Endothelial cell of umbilical vein (primary cell): ENCODE data around the gene LHX2. TPM values are rescaled to one million over a fixed set of nuclear protein-coding genes. Genes with fewer than 3 reads are reported as not detected.
"Not testable (repeated sequence)": the region's sequence is repeated elsewhere in the genome, so short reads cannot be mapped to it uniquely, and the experiment has no call there.

Experiments used
- BruUV-seq: library from RNA; stranded (reverse); fragments of 400-500 nt; replicated peaks from 2 replicates; lab custom pipeline; 2021; lab: Mats Ljungman, UMichigan
- CTCF ChIA-PET: fragments of 300-600, 350-600 bp; sonication (Branson Sonifier 250); formaldehyde crosslinking; loops from one replicate; lab custom pipeline; 2021; ENCODE audit warnings: antibody characterized with exemption, inconsistent platforms; lab: Charles Lee
- POLR2A ChIA-PET: fragments of 300-600, 350-600 bp; sonication (Branson Sonifier 250); formaldehyde crosslinking; loops from one replicate; lab custom pipeline; 2021; ENCODE audit warnings: antibody characterized with exemption, inconsistent platforms; lab: Charles Lee
- DNase-seq: peaks from one replicate; pipeline ENCODE4 v3.0.0-alpha.2; 2011; ENCODE audit warnings: low read depth, low spot score
- FAIRE-seq: peaks from 2 replicates; lab custom pipeline; 2011; peaks lifted over from hg19 to GRCh38; lab: Jason Lieb, UNC
- H2AFZ ChIP-seq: 2 replicates; pipeline ENCODE4 v1.6.0; 2012; ENCODE audit warnings: low read depth, low read length, control low read depth, inconsistent platforms
- H3K27ac ChIP-seq: 2 replicates; pipeline ENCODE4 v1.5.1; 2011; ENCODE audit warnings: low read depth, mild to moderate bottlenecking, control low read depth, low read length, moderate library complexity; ENCODE audit not compliant: insufficient read depth
- H3K27me3 ChIP-seq, 2 experiments: 2 replicates each; pipeline versions ENCODE4 v1.6.0 to v1.6.1; 2011; ENCODE audit warnings: low read length in 2 of 2, mixed read lengths in 1 of 2; ENCODE audit not compliant: control insufficient read depth in 2 of 2, insufficient read depth in 2 of 2
- H3K36me3 ChIP-seq, 2 experiments: 2 replicates in 1 of 2; 3 replicates in 1 of 2; pipeline ENCODE4 v1.5.1; 2011; ENCODE audit warnings: low read length in 2 of 2, mild to moderate bottlenecking in 1 of 2, moderate library complexity in 1 of 2; ENCODE audit not compliant: control insufficient read depth in 2 of 2, insufficient read depth in 2 of 2; ENCODE audit errors: extremely low read depth in 1 of 2
- H3K4me1 ChIP-seq: 3 replicates; pipeline ENCODE4 v1.5.1; 2011; ENCODE audit warnings: mild to moderate bottlenecking, low read length; ENCODE audit not compliant: control insufficient read depth, insufficient read depth; ENCODE audit errors: extremely low read depth
- H3K4me2 ChIP-seq: 2 replicates; pipeline ENCODE4 v1.6.1; 2011; ENCODE audit warnings: low read length, control low read depth, mixed read lengths; ENCODE audit not compliant: insufficient read depth
- H3K4me3 ChIP-seq, 3 experiments: fragments of 200-600 bp in 1 of 3; sonication (generic), shearing (Covaris generic) in 1 of 3; replicated peaks in 1 of 3; 2 replicates each; pipeline ENCODE4 v1.5.1; 2011 to 2016; ENCODE audit warnings: control low read depth in 3 of 3, low read length in 3 of 3, mild to moderate bottlenecking in 2 of 3, inconsistent platforms in 1 of 3, low read depth in 1 of 3, moderate library complexity in 1 of 3; ENCODE audit not compliant: insufficient read depth in 1 of 3
- H3K79me2 ChIP-seq: 2 replicates; pipeline ENCODE4 v1.6.0; 2012; ENCODE audit warnings: low read length, inconsistent platforms; ENCODE audit not compliant: control insufficient read depth, insufficient read depth
- H3K9ac ChIP-seq: replicated peaks from 2 replicates; pipeline ENCODE3; 2011; ENCODE audit warnings: low read length, control low read depth; ENCODE audit not compliant: insufficient read depth; ENCODE audit errors: extremely low read depth
- H3K9me1 ChIP-seq: replicated peaks from 3 replicates; pipeline ENCODE4 v1.6.0; 2011; ENCODE audit warnings: mild to moderate bottlenecking, low read length; ENCODE audit not compliant: control insufficient read depth, insufficient read depth; ENCODE audit errors: extremely low read depth
- H3K9me3 ChIP-seq: replicated peaks from 2 replicates; pipeline ENCODE4 v1.5.1; 2012; ENCODE audit warnings: low read length, inconsistent platforms; ENCODE audit not compliant: control insufficient read depth, insufficient read depth
- H4K20me1 ChIP-seq: replicated peaks from 2 replicates; pipeline ENCODE3; 2011; ENCODE audit warnings: mild to moderate bottlenecking, low read length; ENCODE audit not compliant: control insufficient read depth, insufficient read depth; ENCODE audit errors: extremely low read depth
- EZH2 ChIP-seq: IDR thresholded peaks from 2 replicates; pipeline ENCODE4 v1.6.1; 2012; ENCODE audit warnings: borderline replicate concordance, low read depth, mild to moderate bottlenecking, moderate library complexity, low read length, inconsistent platforms; ENCODE audit not compliant: severe bottlenecking
- FOS ChIP-seq: IDR thresholded peaks from 2 replicates; pipeline ENCODE4 v1.6.1; 2011; ENCODE audit warnings: mild to moderate bottlenecking, low read length, moderate library complexity, borderline replicate concordance; ENCODE audit not compliant: insufficient read depth
- GATA2 ChIP-seq: IDR thresholded peaks from 2 replicates; pipeline ENCODE4 v1.7.0; 2011; ENCODE audit warnings: low read depth, mild to moderate bottlenecking, moderate library complexity, mixed read lengths, low read length; ENCODE audit not compliant: insufficient read length, insufficient read depth
- JUN ChIP-seq: IDR thresholded peaks from 2 replicates; pipeline ENCODE4 v1.6.1; 2011; ENCODE audit warnings: borderline replicate concordance, low read depth; ENCODE audit not compliant: insufficient read length, insufficient read depth
- MYC ChIP-seq: IDR thresholded peaks from one replicate; pipeline ENCODE4 v1.6.1; 2011; ENCODE audit warnings: mild to moderate bottlenecking, low read depth, low read length
- POLR2A ChIP-seq: IDR thresholded peaks from 2 replicates; pipeline ENCODE4 v1.6.1; 2012; ENCODE audit warnings: low read depth, mild to moderate bottlenecking, control low read depth, low read length
- POLR2AphosphoS5 ChIP-seq: IDR thresholded peaks from 2 replicates; pipeline ENCODE4 v1.6.1; 2012; ENCODE audit warnings: low read depth, mild to moderate bottlenecking, control low read depth, low read length, moderate library complexity; ENCODE audit not compliant: insufficient read depth
- dilution Hi-C: fragments of 300-500 bp; cut with MboI; formaldehyde crosslinking; loops from one replicate; pipeline ENCODE4 v1.15.0; 2019; ENCODE audit warnings: low sequenced_read_pairs; ENCODE audit not compliant: extremely low pct_ligation_motif_present
- intact Hi-C: fragments of 100-400 bp; cut with micrococcal nuclease; formaldehyde crosslinking; loops from one replicate; pipeline ENCODE4 v1.10.0; 2022
- polyA plus RNA-seq, 4 experiments: library from polyadenylated mRNA; depleted of rRNA in 3 of 4; stranded (reverse) in 3 of 4; unstranded in 1 of 4; fragments of >200 nt; gene quantifications; 2 replicates each; pipeline versions ENCODE4 v1.2.1 to v1.2.3, GENCODE V29; 2011 to 2012; ENCODE audit warnings: missing spikeins in 1 of 4
- total RNA-seq: library from RNA; stranded (reverse); gene quantifications from 2 replicates; pipeline ENCODE4 v1.2.3, GENCODE V29; 2021
- TF ChIP-seq, protein P1 (sequence below), 2 donors: IDR thresholded peaks; 1 replicate in 1 of 2; 2 replicates in 1 of 2; pipeline ENCODE4 v1.5.1; 2011; ENCODE audit warnings: low read length in 2 of 2, mild to moderate bottlenecking in 2 of 2, moderate library complexity in 2 of 2, control low read depth in 1 of 2, inconsistent platforms in 1 of 2, low read depth in 1 of 2; ENCODE audit not compliant: insufficient read depth in 1 of 2; ENCODE audit errors: extremely low read depth in 1 of 2
- TF ChIP-seq, protein P2 (sequence below): IDR thresholded peaks from 2 replicates; pipeline ENCODE4 v1.6.1; 2011; ENCODE audit not compliant: insufficient read depth, insufficient read length

The LHX2 gene
- total and polyA plus RNA-seq, 2 donors (not counting 3 experiments of a cell fraction or from before 2014, with no cell fraction given), result not detected

DNA sequence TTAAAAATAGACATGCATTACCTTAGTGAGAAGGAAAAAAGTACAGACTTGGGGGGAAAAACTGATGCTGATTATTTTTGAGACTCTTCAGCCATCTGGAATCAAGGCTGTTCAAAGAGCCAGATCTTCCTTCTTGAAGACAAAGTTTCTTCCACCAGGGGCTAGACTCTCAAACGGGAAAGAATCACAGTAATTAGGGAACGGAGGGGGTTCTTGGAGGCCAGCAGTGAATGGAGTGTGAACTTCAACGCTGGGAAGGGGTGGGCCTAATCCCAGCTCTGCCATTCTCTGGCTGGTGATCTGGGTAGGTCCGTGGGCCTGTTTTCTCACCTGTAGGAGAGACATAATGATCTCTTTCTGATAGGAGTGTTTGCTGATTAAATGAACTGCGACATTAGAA is 21.1 kb upstream of the LHX2 start:
- H3K27me3 ChIP-seq, result peaks cover 10 to 15% of the 10 kb centered on the region in 2 experiments
- no peaks in the 10 kb centered on the region for H3K36me3 ChIP-seq
- no peak overlapping the region for H3K4me2 ChIP-seq
- no TSS peak for BruUV-seq
- DNase-seq, result no peak
- no peak for TF ChIP-seq POLR2A
- TF ChIP-seq, protein P1, sequence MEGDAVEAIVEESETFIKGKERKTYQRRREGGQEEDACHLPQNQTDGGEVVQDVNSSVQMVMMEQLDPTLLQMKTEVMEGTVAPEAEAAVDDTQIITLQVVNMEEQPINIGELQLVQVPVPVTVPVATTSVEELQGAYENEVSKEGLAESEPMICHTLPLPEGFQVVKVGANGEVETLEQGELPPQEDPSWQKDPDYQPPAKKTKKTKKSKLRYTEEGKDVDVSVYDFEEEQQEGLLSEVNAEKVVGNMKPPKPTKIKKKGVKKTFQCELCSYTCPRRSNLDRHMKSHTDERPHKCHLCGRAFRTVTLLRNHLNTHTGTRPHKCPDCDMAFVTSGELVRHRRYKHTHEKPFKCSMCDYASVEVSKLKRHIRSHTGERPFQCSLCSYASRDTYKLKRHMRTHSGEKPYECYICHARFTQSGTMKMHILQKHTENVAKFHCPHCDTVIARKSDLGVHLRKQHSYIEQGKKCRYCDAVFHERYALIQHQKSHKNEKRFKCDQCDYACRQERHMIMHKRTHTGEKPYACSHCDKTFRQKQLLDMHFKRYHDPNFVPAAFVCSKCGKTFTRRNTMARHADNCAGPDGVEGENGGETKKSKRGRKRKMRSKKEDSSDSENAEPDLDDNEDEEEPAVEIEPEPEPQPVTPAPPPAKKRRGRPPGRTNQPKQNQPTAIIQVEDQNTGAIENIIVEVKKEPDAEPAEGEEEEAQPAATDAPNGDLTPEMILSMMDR (IDR thresholded peaks at IDR 0.05; ENCODE audit: extremely low read depth in 1 of 2, insufficient read depth in 1 of 2, low read depth in 1 of 2, low read length in 2 of 2), result no peak
- no peak for TF ChIP-seq EZH2
- no peak for TF ChIP-seq FOS
- TF ChIP-seq POLR2AphosphoS5, result no peak
- TF ChIP-seq, protein P2, sequence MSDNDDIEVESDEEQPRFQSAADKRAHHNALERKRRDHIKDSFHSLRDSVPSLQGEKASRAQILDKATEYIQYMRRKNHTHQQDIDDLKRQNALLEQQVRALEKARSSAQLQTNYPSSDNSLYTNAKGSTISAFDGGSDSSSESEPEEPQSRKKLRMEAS, result no peak
- no peak for TF ChIP-seq GATA2
- TF ChIP-seq MYC, result no peak
- TF ChIP-seq JUN, result no peak
- no peaks in the 10 kb centered on the region for H3K9me1 ChIP-seq
- dilution Hi-C loops (no loop called here), intact Hi-C loops (no loop called here)
- CTCF ChIA-PET, result no interaction called here
- H3K9ac ChIP-seq, result no peak overlapping the region
- no peaks in the 10 kb centered on the region for H3K79me2 ChIP-seq
- H3K9me3 ChIP-seq, result no peaks in the 10 kb centered on the region
- H3K27ac ChIP-seq, result no peak overlapping the region
- no peaks in the 10 kb centered on the region for H4K20me1 ChIP-seq
- no peak for FAIRE-seq
- no peak overlapping the region for H3K4me3 ChIP-seq
- H3K4me1 ChIP-seq, result no peaks in the 10 kb centered on the region
- POLR2A ChIA-PET, result no interaction called here
- H2AFZ ChIP-seq, result no peak overlapping the region

DNA sequence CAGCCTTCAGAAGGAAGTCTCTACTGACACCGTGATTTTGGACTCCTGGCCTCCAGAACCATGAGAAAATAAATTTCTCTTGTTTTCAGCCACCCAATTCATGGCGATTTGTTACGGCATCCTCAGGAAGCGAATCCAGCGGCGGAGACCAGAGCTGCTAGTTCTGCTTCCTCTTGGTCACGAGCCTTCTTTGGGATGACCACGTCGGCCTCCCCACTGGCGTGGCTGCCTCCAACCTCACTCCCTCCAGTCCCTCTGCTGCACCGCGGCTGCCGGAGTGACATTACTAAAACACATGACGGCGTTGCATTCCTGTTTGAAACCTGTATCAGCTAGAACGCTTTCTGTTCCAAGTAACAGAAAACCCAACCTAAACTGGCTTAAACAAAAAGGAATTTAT is 18.9 kb upstream of the LHX2 start:
- H3K79me2 ChIP-seq, DNase-seq, H3K27ac ChIP-seq, H3K9me3 ChIP-seq, H3K9me1 ChIP-seq, H3K9ac ChIP-seq, H3K4me3 ChIP-seq, H3K4me2 ChIP-seq, dilution Hi-C loops, FAIRE-seq, CTCF ChIA-PET, H3K36me3 ChIP-seq, BruUV-seq, H4K20me1 ChIP-seq, intact Hi-C loops, H2AFZ ChIP-seq, POLR2A ChIA-PET, H3K4me1 ChIP-seq: not testable (repeated sequence)
- H3K27me3 ChIP-seq, result peaks cover 33 to 35% of the 10 kb centered on the region in 2 experiments
